Liver (tissue), 9 donors: ENCODE measurements around the gene ZSCAN1. TPM values are rescaled to one million over a fixed set of nuclear protein-coding genes. Genes with fewer than 3 reads are reported as not detected.

Experiments used
- DNase-seq: peaks from one replicate; pipeline ENCODE4 v3.0.0-alpha.2; 2017; ENCODE audit warnings: low spot score
- H3K27ac ChIP-seq, 2 donors: one replicate each; pipeline ENCODE4 v1.7.0; 2013; ENCODE audit warnings: inconsistent platforms in 2 of 2, low read length in 2 of 2, control low read depth in 1 of 2, low read depth in 1 of 2, mild to moderate bottlenecking in 1 of 2
- H3K27me3 ChIP-seq, 4 donors: one replicate each; pipeline versions ENCODE4 v1.6.1 to v1.7.0; 2013; ENCODE audit warnings: low read length in 3 of 4, inconsistent platforms in 1 of 4, mild to moderate bottlenecking in 1 of 4, moderate library complexity in 1 of 4; ENCODE audit not compliant: control insufficient read depth in 4 of 4, insufficient read depth in 4 of 4
- H3K36me3 ChIP-seq, 4 donors: one replicate each; pipeline versions ENCODE4 v1.6.1 to v1.7.0; 2013; ENCODE audit warnings: low read length in 3 of 4, mild to moderate bottlenecking in 3 of 4, low read depth in 1 of 4, moderate library complexity in 1 of 4; ENCODE audit not compliant: control insufficient read depth in 4 of 4, insufficient read depth in 3 of 4
- H3K4me1 ChIP-seq, 4 donors: one replicate each; pipeline versions ENCODE4 v1.6.1 to v1.7.0; 2013; ENCODE audit warnings: low read length in 3 of 4, mild to moderate bottlenecking in 3 of 4, moderate library complexity in 1 of 4; ENCODE audit not compliant: control insufficient read depth in 4 of 4, insufficient read depth in 4 of 4
- H3K4me3 ChIP-seq, 3 donors: one replicate each; pipeline versions ENCODE4 v1.6.1 to v1.7.0; 2013; ENCODE audit warnings: low read length in 3 of 3, control low read depth in 1 of 3, low read depth in 1 of 3, mild to moderate bottlenecking in 1 of 3
- H3K9ac ChIP-seq, 2 donors: one replicate each; pipeline ENCODE4 v1.7.0; 2013; ENCODE audit warnings: low read length in 2 of 2, mild to moderate bottlenecking in 2 of 2, moderate library complexity in 2 of 2, control low read depth in 1 of 2, low read depth in 1 of 2
- H3K9me3 ChIP-seq, 4 donors: one replicate each; pipeline versions ENCODE4 v1.6.1 to v1.7.0; 2013; ENCODE audit warnings: low read length in 3 of 4; ENCODE audit not compliant: control insufficient read depth in 4 of 4
- EGR1 ChIP-seq, 2 donors: IDR thresholded peaks; 2 replicates each; pipeline ENCODE4 v1.6.1; 2016 to 2018; ENCODE audit warnings: antibody characterized with exemption in 2 of 2, low read depth in 2 of 2
- FOXA1 ChIP-seq: IDR thresholded peaks from 2 replicates; pipeline ENCODE4 v1.6.1; 2016; ENCODE audit warnings: antibody characterized with exemption
- FOXA2 ChIP-seq: IDR thresholded peaks from 2 replicates; pipeline ENCODE4 v1.6.1; 2016; ENCODE audit warnings: antibody characterized with exemption
- GABPA ChIP-seq, 2 donors: IDR thresholded peaks in 1 of 2; conservative IDR thresholded peaks in 1 of 2; 2 replicates each; pipeline ENCODE4 v1.6.1; 2016; ENCODE audit warnings: antibody characterized with exemption in 2 of 2, mild to moderate bottlenecking in 1 of 2, moderate library complexity in 1 of 2
- HNF4A ChIP-seq, 2 donors: conservative IDR thresholded peaks; 2 replicates each; pipeline ENCODE4 v1.6.1; 2016; ENCODE audit warnings: antibody characterized with exemption in 2 of 2, mild to moderate bottlenecking in 2 of 2
- HNF4G ChIP-seq: IDR thresholded peaks from 2 replicates; pipeline ENCODE4 v1.6.1; 2016; ENCODE audit warnings: antibody characterized with exemption
- JUND ChIP-seq, 2 donors: IDR thresholded peaks; 2 replicates each; pipeline ENCODE4 v1.6.1; 2016; ENCODE audit warnings: antibody characterized with exemption in 2 of 2
- MAX ChIP-seq: IDR thresholded peaks from 2 replicates; pipeline ENCODE4 v1.6.1; 2016; ENCODE audit warnings: antibody characterized with exemption
- NR2F2 ChIP-seq: IDR thresholded peaks from 2 replicates; pipeline ENCODE4 v1.6.1; 2016; ENCODE audit warnings: antibody characterized with exemption
- RAD21 ChIP-seq, 2 donors: IDR thresholded peaks; 2 replicates each; pipeline ENCODE4 v1.6.1; 2016; ENCODE audit warnings: antibody characterized with exemption in 2 of 2, mild to moderate bottlenecking in 2 of 2
- REST ChIP-seq: IDR thresholded peaks from 2 replicates; pipeline ENCODE4 v1.6.1; 2016; ENCODE audit warnings: antibody characterized with exemption, mild to moderate bottlenecking
- RXRA ChIP-seq, 2 donors: IDR thresholded peaks; 2 replicates each; pipeline ENCODE4 v1.6.1; 2017 to 2018; ENCODE audit warnings: antibody characterized with exemption in 2 of 2, mild to moderate bottlenecking in 1 of 2
- SP1 ChIP-seq: IDR thresholded peaks from 2 replicates; pipeline ENCODE4 v1.6.1; 2018; ENCODE audit warnings: antibody characterized with exemption, mild to moderate bottlenecking
- TAF1 ChIP-seq: conservative IDR thresholded peaks from 2 replicates; pipeline ENCODE4 v1.6.1; 2016; ENCODE audit warnings: antibody characterized with exemption, mild to moderate bottlenecking
- YY1 ChIP-seq: IDR thresholded peaks from 2 replicates; pipeline ENCODE4 v1.6.1; 2016; ENCODE audit warnings: antibody characterized with exemption, mild to moderate bottlenecking
- WGBS: extraction: QIAGEN DNeasy Blood & Tissue Kit; methylation state at CpG from one replicate; pipeline ENCODE4 v1.1.7; 2013; 5-methylcytosine and 5-hydroxymethylcytosine counted together
- polyA plus RNA-seq, 2 donors: library from polyadenylated mRNA; stranded (reverse) in 1 of 2; unstranded in 1 of 2; fragments of 200-250 nt in 1 of 2; fragments of >200 nt in 1 of 2; fragmentation: Nextera tagmentation in 1 of 2; extraction: Ambion mirVana in 1 of 2; gene quantifications; one replicate each; pipeline versions ENCODE4 v1.2.1 to v1.2.3, GENCODE V29; 2013 to 2015
- total RNA-seq, 2 donors: library from RNA; depleted of rRNA; stranded (reverse); fragments of >200 nt; gene quantifications; one replicate each; pipeline ENCODE4 v1.2.3, GENCODE V29; 2014
- TF ChIP-seq, protein P1 (sequence below): IDR thresholded peaks from 2 replicates; pipeline ENCODE4 v1.6.1; 2016; ENCODE audit warnings: antibody characterized with exemption
- TF ChIP-seq, protein P2 (sequence below): IDR thresholded peaks from 2 replicates; pipeline ENCODE4 v1.6.1; 2016; ENCODE audit warnings: antibody characterized with exemption
- TF ChIP-seq, protein P3 (sequence below): fragments of 150-350 bp; IDR thresholded peaks from 2 replicates; pipeline ENCODE4 v1.5.1; 2017; ENCODE audit warnings: improper control_type of control experiment, low read depth, low read length; ENCODE audit not compliant: missing input control
- donor health status: healthy.
- donor health status: healthy.
- donor health status: healthy.
- donor health status: healthy.
- donor health status: healthy.

Gene ZSCAN1
- total and polyA plus RNA-seq, 4 donors: 0.13 TPM; not detected in 3

- TF ChIP-seq MAX (no peak), JUND (IDR thresholded peaks at IDR 0.05) (no peak), HNF4A (conservative IDR thresholded peaks at IDR 0.05) (no peak), FOXA1 (no peak), HNF4G (no peak), GABPA (IDR thresholded peaks at IDR 0.05 in 1 of 2, conservative IDR thresholded peaks at IDR 0.05 in 1 of 2) (no peak), FOXA2 (no peak)
These were observed 33.6 kb downstream of the ZSCAN1 start (continued) for GRCh38 chr19:58067240-58067912.

GRCh38 chr19:58079792-58080191 is 46.0 kb downstream of the ZSCAN1 start:
- H3K27me3 ChIP-seq: no peaks in the 10 kb centered on the region
- peak overlapping the region in 1 of 3 donors; percentile 39 for H3K4me3 ChIP-seq
- H3K36me3 ChIP-seq: peaks cover 0 to 2% (median 0%) of the 10 kb centered on the region in 4 donors
- H3K27ac ChIP-seq: no peak overlapping the region
- H3K9ac ChIP-seq: no peak overlapping the region
- no peak for DNase-seq
- 91% methylated on average over 10 of the region's 10 CpGs for WGBS
- H3K9me3 ChIP-seq: peaks cover 25 to 49% (median 41%) of the 10 kb centered on the region in 4 donors
- H3K4me1 ChIP-seq: no peaks in the 10 kb centered on the region
- TF ChIP-seq NR2F2: no peak
- TF ChIP-seq SP1: no peak
- no peak for TF ChIP-seq EGR1 (IDR thresholded peaks at IDR 0.05; ENCODE audit: low read depth in 2 of 2)
- no peak for TF ChIP-seq YY1
- TF ChIP-seq, protein P1, sequence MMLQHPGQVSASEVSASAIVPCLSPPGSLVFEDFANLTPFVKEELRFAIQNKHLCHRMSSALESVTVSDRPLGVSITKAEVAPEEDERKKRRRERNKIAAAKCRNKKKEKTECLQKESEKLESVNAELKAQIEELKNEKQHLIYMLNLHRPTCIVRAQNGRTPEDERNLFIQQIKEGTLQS: no peak
- TF ChIP-seq GABPA (IDR thresholded peaks at IDR 0.05 in 1 of 2, conservative IDR thresholded peaks at IDR 0.05 in 1 of 2): no peak
- TF ChIP-seq FOXA2: no peak
- TF ChIP-seq RAD21 (IDR thresholded peaks at IDR 0.05): no peak

DNA sequence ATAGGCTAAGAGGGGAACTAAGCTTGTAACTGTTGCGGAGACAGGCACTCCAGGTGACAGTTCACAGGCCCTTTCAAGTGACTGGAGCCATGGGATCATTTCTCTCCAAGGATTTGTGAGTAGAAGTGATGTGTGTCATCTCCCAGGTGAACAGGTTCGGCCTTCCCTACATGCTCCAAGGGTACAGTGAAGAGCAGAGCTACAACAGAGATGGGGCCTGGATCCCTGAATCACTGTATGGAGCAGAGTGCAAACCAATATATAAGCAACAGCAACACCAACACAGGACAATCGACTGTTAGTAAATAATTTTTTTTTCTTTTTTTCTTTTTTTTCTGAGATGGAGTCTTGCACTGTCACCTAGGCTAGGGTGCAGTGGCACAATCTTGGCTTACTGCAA is 49.2 kb downstream of the ZSCAN1 start:
- no peak for TF ChIP-seq YY1
- TF ChIP-seq, protein P2, sequence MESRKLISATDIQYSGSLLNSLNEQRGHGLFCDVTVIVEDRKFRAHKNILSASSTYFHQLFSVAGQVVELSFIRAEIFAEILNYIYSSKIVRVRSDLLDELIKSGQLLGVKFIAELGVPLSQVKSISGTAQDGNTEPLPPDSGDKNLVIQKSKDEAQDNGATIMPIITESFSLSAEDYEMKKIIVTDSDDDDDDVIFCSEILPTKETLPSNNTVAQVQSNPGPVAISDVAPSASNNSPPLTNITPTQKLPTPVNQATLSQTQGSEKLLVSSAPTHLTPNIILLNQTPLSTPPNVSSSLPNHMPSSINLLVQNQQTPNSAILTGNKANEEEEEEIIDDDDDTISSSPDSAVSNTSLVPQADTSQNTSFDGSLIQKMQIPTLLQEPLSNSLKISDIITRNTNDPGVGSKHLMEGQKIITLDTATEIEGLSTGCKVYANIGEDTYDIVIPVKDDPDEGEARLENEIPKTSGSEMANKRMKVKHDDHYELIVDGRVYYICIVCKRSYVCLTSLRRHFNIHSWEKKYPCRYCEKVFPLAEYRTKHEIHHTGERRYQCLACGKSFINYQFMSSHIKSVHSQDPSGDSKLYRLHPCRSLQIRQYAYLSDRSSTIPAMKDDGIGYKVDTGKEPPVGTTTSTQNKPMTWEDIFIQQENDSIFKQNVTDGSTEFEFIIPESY: no peak
- TF ChIP-seq GABPA (IDR thresholded peaks at IDR 0.05 in 1 of 2, conservative IDR thresholded peaks at IDR 0.05 in 1 of 2): no peak
- TF ChIP-seq REST: no peak
- TF ChIP-seq FOXA2: no peak
- TF ChIP-seq, protein P3, sequence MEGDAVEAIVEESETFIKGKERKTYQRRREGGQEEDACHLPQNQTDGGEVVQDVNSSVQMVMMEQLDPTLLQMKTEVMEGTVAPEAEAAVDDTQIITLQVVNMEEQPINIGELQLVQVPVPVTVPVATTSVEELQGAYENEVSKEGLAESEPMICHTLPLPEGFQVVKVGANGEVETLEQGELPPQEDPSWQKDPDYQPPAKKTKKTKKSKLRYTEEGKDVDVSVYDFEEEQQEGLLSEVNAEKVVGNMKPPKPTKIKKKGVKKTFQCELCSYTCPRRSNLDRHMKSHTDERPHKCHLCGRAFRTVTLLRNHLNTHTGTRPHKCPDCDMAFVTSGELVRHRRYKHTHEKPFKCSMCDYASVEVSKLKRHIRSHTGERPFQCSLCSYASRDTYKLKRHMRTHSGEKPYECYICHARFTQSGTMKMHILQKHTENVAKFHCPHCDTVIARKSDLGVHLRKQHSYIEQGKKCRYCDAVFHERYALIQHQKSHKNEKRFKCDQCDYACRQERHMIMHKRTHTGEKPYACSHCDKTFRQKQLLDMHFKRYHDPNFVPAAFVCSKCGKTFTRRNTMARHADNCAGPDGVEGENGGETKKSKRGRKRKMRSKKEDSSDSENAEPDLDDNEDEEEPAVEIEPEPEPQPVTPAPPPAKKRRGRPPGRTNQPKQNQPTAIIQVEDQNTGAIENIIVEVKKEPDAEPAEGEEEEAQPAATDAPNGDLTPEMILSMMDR: no peak
- TF ChIP-seq HNF4G: no peak
- no peak for TF ChIP-seq HNF4A (conservative IDR thresholded peaks at IDR 0.05)
- no peak for TF ChIP-seq TAF1
- TF ChIP-seq SP1: no peak
- no peak for TF ChIP-seq RAD21 (IDR thresholded peaks at IDR 0.05)
- TF ChIP-seq NR2F2: no peak
- TF ChIP-seq, protein P1: no peak
- no peak for TF ChIP-seq RXRA (IDR thresholded peaks at IDR 0.05)
- no peak for TF ChIP-seq JUND (IDR thresholded peaks at IDR 0.05)
- TF ChIP-seq EGR1 (IDR thresholded peaks at IDR 0.05; ENCODE audit: low read depth in 2 of 2): no peak
- no peak for TF ChIP-seq MAX
- TF ChIP-seq FOXA1: no peak
- H3K36me3 ChIP-seq: peaks cover 0 to 13% (median 0%) of the 10 kb centered on the region in 4 donors
- H3K4me3 ChIP-seq: peak overlapping the region in 1 of 3 donors; percentile 45
- no peak for DNase-seq
- H3K9ac ChIP-seq: no peak overlapping the region
- H3K27me3 ChIP-seq: no peaks in the 10 kb centered on the region
- 95% methylated on average over 3 of the region's 3 CpGs for WGBS
- peaks cover 18 to 57% (median 50%) of the 10 kb centered on the region in 4 donors for H3K9me3 ChIP-seq
- no peak overlapping the region for H3K27ac ChIP-seq
- no peaks in the 10 kb centered on the region for H3K4me1 ChIP-seq
